ENCODE results near the gene SLC15A1. TPM values are rescaled to one million over a fixed set of nuclear protein-coding genes. Genes with fewer than 3 reads are reported as not detected.

Gene SLC15A1
- total RNA-seq, 3 donors from 2014 or later = not detected

- H3K36me3 Mint-ChIP-seq (ENCODE audit: insufficient read depth) = no peaks in the 10 kb centered on the region
- peaks cover 4% of the 10 kb centered on the region for H3K9me3 Mint-ChIP-seq
- ATAC-seq = no peak
- H3K4me3 Mint-ChIP-seq = no peak overlapping the region
- H3K27me3 Mint-ChIP-seq (ENCODE audit: low read depth) = peaks cover 9% of the 10 kb centered on the region
- no peaks in the 10 kb centered on the region for H3K4me1 Mint-ChIP-seq (ENCODE audit: low read depth)
- DNase-seq = no peak
Observed at GRCh38 chr13:98786023-98786422, 33.6 kb upstream of the SLC15A1 start.

- DNase-seq (no peak), ATAC-seq (peak in 1 of 2 donors; percentile 13)
- Mint-ChIP-seq H3K36me3 (ENCODE audit: insufficient read depth) (no peaks in the 10 kb centered on the region), H3K4me1 (ENCODE audit: low read depth) (no peaks in the 10 kb centered on the region), H3K27me3 (ENCODE audit: low read depth) (peaks cover 9% of the 10 kb centered on the region), H3K4me3 (no peak overlapping the region), H3K9me3 (peaks cover 4% of the 10 kb centered on the region)
Observed at GRCh38 chr13:98785405-98785804, 32.9 kb upstream of the SLC15A1 start.

GRCh38 chr13:98784666-98785065 is 32.2 kb upstream of the SLC15A1 start:
- no peaks in the 10 kb centered on the region for H3K4me1 Mint-ChIP-seq (ENCODE audit: low read depth)
- ATAC-seq (no peak), DNase-seq (no peak)
- H3K4me3 Mint-ChIP-seq = no peak overlapping the region
- peaks cover 2% of the 10 kb centered on the region for H3K9me3 Mint-ChIP-seq
- no peaks in the 10 kb centered on the region for H3K36me3 Mint-ChIP-seq (ENCODE audit: insufficient read depth)
- H3K27me3 Mint-ChIP-seq (ENCODE audit: low read depth) = peaks cover 9% of the 10 kb centered on the region

- H3K9me3 Mint-ChIP-seq = no peaks in the 10 kb centered on the region
- ATAC-seq (no peak), DNase-seq (no peak)
- peaks cover 11% of the 10 kb centered on the region for H3K27me3 Mint-ChIP-seq (ENCODE audit: low read depth)
- H3K4me1 Mint-ChIP-seq (ENCODE audit: low read depth) = no peaks in the 10 kb centered on the region
- no peaks in the 10 kb centered on the region for H3K36me3 Mint-ChIP-seq (ENCODE audit: insufficient read depth)
- no peak overlapping the region for H3K4me3 Mint-ChIP-seq
Observed at GRCh38 chr13:98783856-98784478, 31.5 kb upstream of the SLC15A1 start.

- H3K4me1 Mint-ChIP-seq (ENCODE audit: low read depth) = no peaks in the 10 kb centered on the region
- no peak for ATAC-seq
- no peaks in the 10 kb centered on the region for H3K9me3 Mint-ChIP-seq
- H3K36me3 Mint-ChIP-seq (ENCODE audit: insufficient read depth) = no peaks in the 10 kb centered on the region
- no peak overlapping the region for H3K4me3 Mint-ChIP-seq
- DNase-seq = no peak
- H3K27me3 Mint-ChIP-seq (ENCODE audit: low read depth) = peaks cover 14% of the 10 kb centered on the region
Observed at GRCh38 chr13:98782654-98783053, 30.2 kb upstream of the SLC15A1 start.

GRCh38 chr13:98781905-98782304 is 29.4 kb upstream of the SLC15A1 start:
- H3K36me3 Mint-ChIP-seq (ENCODE audit: insufficient read depth) = no peaks in the 10 kb centered on the region
- H3K4me3 Mint-ChIP-seq = no peak overlapping the region
- H3K27me3 Mint-ChIP-seq (ENCODE audit: low read depth) = peaks cover 16% of the 10 kb centered on the region
- DNase-seq (no peak), ATAC-seq (no peak)
- no peaks in the 10 kb centered on the region for H3K9me3 Mint-ChIP-seq
- H3K4me1 Mint-ChIP-seq (ENCODE audit: low read depth) = no peaks in the 10 kb centered on the region

GRCh38 chr13:98781470-98781869 is 29.0 kb upstream of the SLC15A1 start:
- no peak for ATAC-seq
- no peak overlapping the region for H3K4me3 Mint-ChIP-seq
- H3K9me3 Mint-ChIP-seq = no peaks in the 10 kb centered on the region
- no peaks in the 10 kb centered on the region for H3K36me3 Mint-ChIP-seq (ENCODE audit: insufficient read depth)
- H3K27me3 Mint-ChIP-seq (ENCODE audit: low read depth) = peaks cover 16% of the 10 kb centered on the region
- no peak for DNase-seq
- no peaks in the 10 kb centered on the region for H3K4me1 Mint-ChIP-seq (ENCODE audit: low read depth)

GRCh38 chr13:98781045-98781444 is 28.6 kb upstream of the SLC15A1 start:
- DNase-seq = no peak
- ATAC-seq = no peak
- H3K27me3 Mint-ChIP-seq (ENCODE audit: low read depth) = peaks cover 16% of the 10 kb centered on the region
- H3K36me3 Mint-ChIP-seq (ENCODE audit: insufficient read depth) = no peaks in the 10 kb centered on the region
- H3K4me3 Mint-ChIP-seq = no peak overlapping the region
- H3K9me3 Mint-ChIP-seq = no peaks in the 10 kb centered on the region
- no peaks in the 10 kb centered on the region for H3K4me1 Mint-ChIP-seq (ENCODE audit: low read depth)

GRCh38 chr13:98780451-98780850 is 28.0 kb upstream of the SLC15A1 start:
- DNase-seq (no peak), ATAC-seq (no peak)
- no peaks in the 10 kb centered on the region for H3K36me3 Mint-ChIP-seq (ENCODE audit: insufficient read depth)
- no peaks in the 10 kb centered on the region for H3K4me1 Mint-ChIP-seq (ENCODE audit: low read depth)
- H3K27me3 Mint-ChIP-seq (ENCODE audit: low read depth) = peaks cover 16% of the 10 kb centered on the region
- H3K9me3 Mint-ChIP-seq = no peaks in the 10 kb centered on the region
- H3K4me3 Mint-ChIP-seq = no peak overlapping the region

GRCh38 chr13:98779695-98780094 is 27.2 kb upstream of the SLC15A1 start:
- Mint-ChIP-seq H3K4me3 (no peak overlapping the region), H3K36me3 (ENCODE audit: insufficient read depth) (no peaks in the 10 kb centered on the region), H3K4me1 (ENCODE audit: low read depth) (no peaks in the 10 kb centered on the region), H3K27me3 (ENCODE audit: low read depth) (peaks cover 16% of the 10 kb centered on the region), H3K9me3 (no peaks in the 10 kb centered on the region)
- DNase-seq (no peak), ATAC-seq (no peak)

GRCh38 chr13:98778749-98779148 is 26.3 kb upstream of the SLC15A1 start:
- ATAC-seq (no peak), DNase-seq (no peak)
- peaks cover 16% of the 10 kb centered on the region for H3K27me3 Mint-ChIP-seq (ENCODE audit: low read depth)
- no peaks in the 10 kb centered on the region for H3K9me3 Mint-ChIP-seq
- H3K4me3 Mint-ChIP-seq = no peak overlapping the region
- no peaks in the 10 kb centered on the region for H3K4me1 Mint-ChIP-seq (ENCODE audit: low read depth)
- no peaks in the 10 kb centered on the region for H3K36me3 Mint-ChIP-seq (ENCODE audit: insufficient read depth)

- Mint-ChIP-seq H3K4me1 (ENCODE audit: low read depth) (no peaks in the 10 kb centered on the region), H3K36me3 (ENCODE audit: insufficient read depth) (no peaks in the 10 kb centered on the region), H3K27me3 (ENCODE audit: low read depth) (peaks cover 14% of the 10 kb centered on the region), H3K9me3 (no peaks in the 10 kb centered on the region), H3K4me3 (no peak overlapping the region)
- DNase-seq (no peak), ATAC-seq (no peak)
Observed at GRCh38 chr13:98776644-98777043, 24.2 kb upstream of the SLC15A1 start.

GRCh38 chr13:98775844-98776598 is 23.5 kb upstream of the SLC15A1 start:
- peaks cover 9% of the 10 kb centered on the region for H3K27me3 Mint-ChIP-seq (ENCODE audit: low read depth)
- no peaks in the 10 kb centered on the region for H3K9me3 Mint-ChIP-seq
- H3K36me3 Mint-ChIP-seq (ENCODE audit: insufficient read depth) = no peaks in the 10 kb centered on the region
- ATAC-seq = no peak
- H3K4me1 Mint-ChIP-seq (ENCODE audit: low read depth) = no peaks in the 10 kb centered on the region
- no peak for DNase-seq
- H3K4me3 Mint-ChIP-seq = no peak overlapping the region

- peaks cover 2% of the 10 kb centered on the region for H3K9me3 Mint-ChIP-seq
- no peaks in the 10 kb centered on the region for H3K4me1 Mint-ChIP-seq (ENCODE audit: low read depth)
- H3K36me3 Mint-ChIP-seq (ENCODE audit: insufficient read depth) = no peaks in the 10 kb centered on the region
- H3K27me3 Mint-ChIP-seq (ENCODE audit: low read depth) = peaks cover 9% of the 10 kb centered on the region
- ATAC-seq = no peak
- no peak overlapping the region for H3K4me3 Mint-ChIP-seq
- no peak for DNase-seq
Observed at GRCh38 chr13:98775386-98775785, 22.9 kb upstream of the SLC15A1 start.

- Mint-ChIP-seq H3K27me3 (ENCODE audit: low read depth) (peaks cover 9% of the 10 kb centered on the region), H3K36me3 (ENCODE audit: insufficient read depth) (no peaks in the 10 kb centered on the region), H3K9me3 (peaks cover 4% of the 10 kb centered on the region), H3K4me1 (ENCODE audit: low read depth) (no peaks in the 10 kb centered on the region), H3K4me3 (no peak overlapping the region)
- no peak for DNase-seq
- no peak for ATAC-seq
Observed at GRCh38 chr13:98774776-98775175, 22.3 kb upstream of the SLC15A1 start.
